Liver (tissue), 3 donors: ENCODE data around the gene PET100.

Experiments
- CTCF ChIP-seq: fragments of 150-350 bp; IDR thresholded peaks from 2 replicates; pipeline ENCODE4 v1.5.1; 2017; ENCODE audit warnings: improper control_type of control experiment, low read depth, low read length; ENCODE audit not compliant: missing input control
- FOXA1 ChIP-seq: IDR thresholded peaks from 2 replicates; pipeline ENCODE4 v1.6.1; 2016; ENCODE audit warnings: antibody characterized with exemption
- MAX ChIP-seq: IDR thresholded peaks from 2 replicates; pipeline ENCODE4 v1.6.1; 2016; ENCODE audit warnings: antibody characterized with exemption
- NR2F2 ChIP-seq: IDR thresholded peaks from 2 replicates; pipeline ENCODE4 v1.6.1; 2016; ENCODE audit warnings: antibody characterized with exemption
- donor health status: healthy.
- donor health status: healthy.

- TF ChIP-seq MAX (no peak), CTCF (no peak), NR2F2 (no peak), FOXA1 (no peak)
Observed at GRCh38 chr19:7648265-7649014, 18.8 kb downstream of the PET100 start.
